HG02884 (cell line): ENCODE results near the gene RCAN2.
"Not testable (repeated sequence)": the region's sequence is repeated elsewhere in the genome, so short reads cannot be mapped to it uniquely, and the experiment has no call there.

Experiments used
- ATAC-seq: cut with Tn5 transposase; IDR thresholded peaks from one replicate; pipeline ENCODE4 v1.9.1; 2021; ENCODE audit warnings: mild to moderate bottlenecking, moderate library complexity; ENCODE audit not compliant: unreplicated experiment

RCAN2 gene

DNA sequence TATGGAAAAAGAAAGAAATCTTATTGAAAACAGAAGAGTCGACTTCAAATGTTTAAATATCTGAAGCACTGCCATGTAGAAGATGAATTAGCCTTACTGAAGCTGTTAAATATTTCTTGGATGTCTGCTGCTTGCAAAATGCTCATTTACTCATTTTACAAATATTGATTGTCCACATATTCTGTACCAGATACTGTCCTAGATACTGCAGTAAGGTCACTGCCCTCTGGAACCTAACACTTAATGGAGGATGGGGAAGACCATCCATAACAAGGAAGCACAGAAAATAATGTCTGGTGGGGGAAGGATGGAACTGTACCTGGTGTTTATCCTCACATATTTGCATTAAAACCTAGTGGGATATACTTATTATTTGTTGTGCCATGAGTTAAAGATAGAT lies 99.0 kb downstream of the RCAN2 start:
- no peak for ATAC-seq

DNA sequence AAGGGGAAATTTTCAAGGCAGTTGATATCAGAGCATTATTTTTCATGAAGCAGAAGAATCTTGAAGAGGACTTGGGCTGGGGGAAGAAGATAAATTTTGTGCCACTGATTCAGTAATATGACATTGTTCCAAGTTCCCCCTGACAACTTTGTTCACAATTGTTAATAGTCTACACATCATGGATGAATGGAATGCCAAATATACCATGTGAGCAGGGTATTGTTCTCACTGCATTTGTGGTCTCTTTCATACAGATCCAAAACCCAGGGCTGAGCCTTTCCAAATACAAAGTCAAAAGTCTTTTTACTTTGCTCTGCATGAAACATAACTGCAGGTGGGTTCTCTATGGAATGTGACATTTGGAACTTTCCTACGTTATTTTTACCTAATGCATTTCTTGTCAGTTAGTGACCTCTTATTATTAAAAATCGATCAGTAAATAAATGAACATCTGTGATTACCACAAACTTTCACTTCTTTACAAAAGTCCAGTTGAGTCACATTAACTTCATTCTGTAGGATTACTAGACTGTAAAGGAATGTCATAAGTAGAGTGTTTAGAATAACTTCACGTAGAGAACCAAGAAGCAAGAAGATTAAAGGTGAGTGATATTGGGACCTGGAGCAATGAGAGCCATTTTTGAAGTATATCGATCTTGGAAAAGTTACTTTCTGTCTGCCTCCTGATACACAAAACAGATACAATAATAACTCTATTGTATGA lies 100.9 kb downstream of the RCAN2 start:
- ATAC-seq: no peak

GRCh38 chr6:46387728-46388127 lies 103.5 kb downstream of the RCAN2 start:
- not testable (repeated sequence) for ATAC-seq

GRCh38 chr6:46381579-46381978 lies 109.7 kb downstream of the RCAN2 start:
- no peak for ATAC-seq

GRCh38 chr6:46381057-46381456 lies 110.2 kb downstream of the RCAN2 start:
- ATAC-seq: no peak

- peak; percentile 38 for ATAC-seq
Measured at GRCh38 chr6:46380152-46380807, 111.0 kb downstream of the RCAN2 start.

GRCh38 chr6:46378882-46379416 lies 112.3 kb downstream of the RCAN2 start:
- ATAC-seq: no peak

DNA sequence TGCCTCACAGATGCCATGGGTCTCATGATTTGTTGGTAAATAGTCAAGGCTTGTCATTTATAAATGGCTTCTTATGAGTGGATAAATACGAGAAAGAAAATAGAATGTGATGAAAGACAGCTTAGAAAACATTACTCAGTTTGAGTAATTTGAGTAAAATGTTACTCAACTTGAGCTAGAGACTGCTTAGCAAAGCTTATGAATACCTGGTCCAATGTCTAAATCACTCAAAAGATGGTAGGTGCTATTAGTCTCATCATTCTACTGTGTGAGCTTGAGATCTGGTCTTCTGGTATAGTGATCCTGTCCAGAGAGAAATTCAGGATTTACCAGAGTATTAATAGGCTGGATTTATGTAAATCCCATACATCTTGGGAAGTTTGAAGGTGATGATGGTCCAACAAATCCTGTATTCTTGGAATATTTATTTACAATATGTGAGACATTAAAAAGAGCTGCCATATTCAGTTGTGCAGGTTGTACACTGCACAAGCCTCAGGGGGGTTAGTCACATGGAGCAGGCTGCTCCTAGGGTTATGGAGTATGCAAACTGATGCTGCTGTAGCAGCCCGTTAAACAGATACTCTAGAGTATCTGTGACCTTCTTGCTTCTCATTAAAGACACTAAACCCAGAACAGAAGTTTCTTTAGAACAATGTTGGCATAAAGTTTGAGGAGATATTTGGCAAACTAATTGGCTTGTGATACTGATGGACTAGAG lies 112.9 kb downstream of the RCAN2 start:
- no peak for ATAC-seq

- no peak for ATAC-seq
Measured at GRCh38 chr6:46377209-46377608, 114.0 kb downstream of the RCAN2 start.

GRCh38 chr6:46376562-46377061 lies 114.6 kb downstream of the RCAN2 start:
- peak; percentile 83 for ATAC-seq

DNA sequence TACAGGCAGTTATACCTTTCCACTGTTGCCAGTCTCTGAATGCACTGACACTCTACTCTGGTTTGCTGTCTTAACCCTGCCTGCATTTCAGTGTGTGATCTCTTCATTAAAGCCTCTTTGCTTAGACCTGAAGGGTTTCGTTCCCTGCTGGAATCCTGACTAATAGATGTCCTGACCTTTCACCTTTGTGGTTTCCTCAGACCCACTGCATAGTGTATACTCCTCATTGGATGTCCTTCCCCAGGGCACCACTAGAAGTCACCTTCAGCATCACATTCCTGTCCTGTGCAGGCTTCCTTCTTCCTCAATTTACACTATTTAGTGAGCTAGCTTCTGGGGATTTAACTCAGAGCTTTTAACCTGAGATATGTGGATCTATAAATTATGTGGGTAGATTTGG lies 120.6 kb downstream of the RCAN2 start:
- no peak for ATAC-seq

DNA sequence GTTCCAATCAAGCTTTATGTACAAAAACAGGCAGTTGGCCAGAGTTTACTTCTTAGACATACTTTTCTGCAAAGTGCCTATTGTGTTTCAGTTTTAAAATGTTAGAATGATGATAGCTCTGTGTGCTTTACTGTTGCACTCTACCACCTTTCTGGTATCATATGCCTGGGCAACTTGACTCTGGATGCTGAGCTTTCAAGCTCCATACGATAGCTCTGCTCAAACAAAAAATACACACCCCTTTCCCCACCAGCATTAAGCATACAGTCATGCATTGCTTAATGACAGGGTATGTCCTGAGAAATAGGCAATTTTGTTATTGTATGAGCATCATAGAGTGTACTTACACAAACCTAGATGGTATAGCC lies 123.1 kb downstream of the RCAN2 start:
- no peak for ATAC-seq

DNA sequence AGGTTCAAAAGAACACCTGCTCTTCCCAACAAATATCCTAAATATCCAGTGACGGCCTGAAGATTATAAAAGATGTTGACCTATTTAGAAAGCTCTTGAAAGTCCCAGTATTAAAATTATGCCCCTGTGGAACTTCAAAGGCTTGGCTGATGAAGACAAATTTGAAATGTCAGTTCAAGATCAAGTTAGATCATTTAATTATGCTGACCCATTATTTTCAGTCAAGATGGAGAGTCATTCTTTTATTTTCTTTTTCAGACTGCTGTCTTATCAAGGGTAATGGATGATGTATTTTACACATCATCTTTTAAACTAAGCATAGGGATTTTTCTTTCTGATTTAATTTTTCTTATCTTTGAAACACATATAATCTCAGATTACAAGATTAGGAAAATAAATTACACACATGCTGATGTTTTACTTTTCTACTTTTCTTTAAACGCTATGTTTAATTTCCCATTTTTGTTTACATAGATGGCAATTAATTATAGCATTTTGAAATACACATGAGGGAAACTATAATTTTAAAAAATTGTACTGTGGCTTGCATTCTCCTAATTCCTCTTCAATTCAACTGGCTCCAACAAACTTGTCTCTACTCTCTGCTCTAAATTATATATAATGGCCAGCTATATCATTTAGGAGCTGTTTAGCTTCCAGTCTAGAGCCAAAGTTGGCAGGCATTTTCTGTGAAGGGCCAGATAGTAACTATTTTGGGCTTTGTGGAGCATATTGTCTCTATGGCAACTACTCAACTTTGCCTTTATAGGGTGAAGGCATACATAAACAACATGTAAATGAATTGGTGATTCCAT lies 123.7 kb downstream of the RCAN2 start:
- ATAC-seq: no peak

- no peak for ATAC-seq
Measured at GRCh38 chr6:46366190-46366900, 124.9 kb downstream of the RCAN2 start.

GRCh38 chr6:46357591-46357990 lies 133.7 kb downstream of the RCAN2 start:
- ATAC-seq: no peak

GRCh38 chr6:46356543-46356942 lies 134.7 kb downstream of the RCAN2 start:
- no peak for ATAC-seq

- ATAC-seq: no peak
Measured at GRCh38 chr6:46353528-46353927, 137.7 kb downstream of the RCAN2 start.

DNA sequence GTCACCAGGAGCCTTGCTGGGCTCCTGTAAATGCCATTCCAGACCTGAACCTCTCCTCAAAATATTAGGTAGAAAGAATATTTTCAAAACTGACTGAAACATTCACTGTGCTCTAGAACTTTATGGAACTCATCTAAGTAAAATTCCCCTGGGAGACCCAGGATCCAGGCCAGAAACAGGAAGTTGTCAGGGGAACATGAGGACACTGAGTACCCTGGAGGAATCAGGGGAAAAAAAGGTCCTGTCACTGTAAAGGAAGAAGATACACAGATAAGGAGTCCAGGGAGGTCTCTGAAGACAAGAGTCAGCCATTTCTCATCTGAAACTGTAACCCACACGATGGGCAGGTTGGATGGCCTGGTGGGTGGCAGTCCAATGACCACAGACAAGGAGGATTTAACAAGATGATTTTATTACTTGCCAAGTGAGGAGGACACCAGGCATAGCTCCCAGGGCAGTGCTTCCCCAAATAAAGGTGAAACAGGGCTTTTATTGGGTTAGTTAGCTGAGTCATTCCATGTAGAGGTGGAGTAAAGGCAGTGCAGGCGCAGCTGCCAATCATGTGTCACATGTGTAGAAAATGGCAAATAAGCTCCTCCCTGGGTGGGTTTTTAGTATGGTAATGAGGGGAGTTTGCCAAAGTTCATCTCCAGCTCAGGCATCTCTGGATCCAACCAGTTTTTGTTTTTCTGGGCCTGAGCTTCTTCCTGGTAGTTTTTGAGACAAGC lies 138.5 kb downstream of the RCAN2 start:
- ATAC-seq: no peak

- no peak for ATAC-seq
Measured at GRCh38 chr6:46350714-46351113, 140.5 kb downstream of the RCAN2 start.
